ENCODE data around the gene RELA. TPM values are rescaled to one million over a fixed set of nuclear protein-coding genes. Genes with fewer than 3 reads are reported as not detected.

The RELA gene
- total RNA-seq, 1 experiment from 2014 or later, result 83.0 TPM

GRCh38 chr11:65672180-65672860 lies 9.6 kb upstream of the RELA start:
- Mint-ChIP-seq H3K9me3 (ENCODE audit: unreplicated experiment) (no peaks in the 10 kb centered on the region), H3K4me3 (ENCODE audit: unreplicated experiment) (no peak overlapping the region), H3K27ac (ENCODE audit: low read depth, unreplicated experiment) (no peak overlapping the region), H3K27me3 (ENCODE audit: insufficient read depth, unreplicated experiment) (no peaks in the 10 kb centered on the region), H3K36me3 (ENCODE audit: insufficient read depth, unreplicated experiment) (no peaks in the 10 kb centered on the region), H3K4me1 (ENCODE audit: insufficient read depth, unreplicated experiment) (no peaks in the 10 kb centered on the region)
- DNase-seq (ENCODE audit: unreplicated experiment), result no peak
- no TSS peak for BruUV-seq (replicated peaks)
- ChIA-PET POLR2A (interaction anchor here (0.8 to 1.0 kb wide), 2 partner anchors 9 to 261 kb away, joined by 3 to 5 read pairs; partner anchors contain the start of gene RELA), CTCF (interaction anchor here (0.7 kb wide), 1 partner anchor 1449 kb away, joined by 3 read pairs; no protein-coding TSS in a partner anchor)
- intact Hi-C loops (cut with micrococcal nuclease), result no loop called here
- TF ChIP-seq CTCF (IDR thresholded peaks at IDR 0.05; ENCODE audit: unreplicated experiment), result no peak

- Mint-ChIP-seq H3K9me3 (ENCODE audit: unreplicated experiment) (no peaks in the 10 kb centered on the region), H3K36me3 (ENCODE audit: insufficient read depth, unreplicated experiment) (peaks cover 29% of the 10 kb centered on the region), H3K4me3 (ENCODE audit: unreplicated experiment) (peak overlapping the region; percentile 74), H3K4me1 (ENCODE audit: insufficient read depth, unreplicated experiment) (peaks cover 12% of the 10 kb centered on the region), H3K27me3 (ENCODE audit: insufficient read depth, unreplicated experiment) (no peaks in the 10 kb centered on the region), H3K27ac (ENCODE audit: low read depth, unreplicated experiment) (peak overlapping the region; percentile 73)
- intact Hi-C loops (cut with micrococcal nuclease), result loop anchor here (5.0 kb wide), 1 partner anchor 254 kb away; the partner anchor contains the start of genes C11orf68 and DRAP1
- no peak for TF ChIP-seq CTCF (IDR thresholded peaks at IDR 0.05; ENCODE audit: unreplicated experiment)
- BruUV-seq (replicated peaks), result TSS peak; percentile 93
- ChIA-PET CTCF (interaction anchor here (0.5 to 1.1 kb wide), 8 partner anchors 10 to 1681 kb away, joined by 3 read pairs; no protein-coding TSS in a partner anchor), POLR2A (interaction anchor here (0.8 to 3.6 kb wide), 20 partner anchors 7 to 256 kb away, joined by 3 to 71 read pairs (median 8); partner anchors contain the start of genes CCDC85B, CFL1, FAM89B and FIBP)
- DNase-seq (ENCODE audit: unreplicated experiment), result peak; percentile 50
Measured at GRCh38 chr11:65663639-65664200, 1.0 kb upstream of the RELA start.

GRCh38 chr11:65662247-65662798 lies 393 bp downstream of the RELA start:
- TSS peak; percentile 54 for BruUV-seq (replicated peaks)
- peak overlapping the region; percentile 74 for H3K4me3 Mint-ChIP-seq (ENCODE audit: unreplicated experiment)
- DNase-seq (ENCODE audit: unreplicated experiment), result no peak
- H3K36me3 Mint-ChIP-seq (ENCODE audit: insufficient read depth, unreplicated experiment), result peaks cover 42% of the 10 kb centered on the region
- H3K4me1 Mint-ChIP-seq (ENCODE audit: insufficient read depth, unreplicated experiment), result peaks cover 12% of the 10 kb centered on the region
- no peak for TF ChIP-seq CTCF (IDR thresholded peaks at IDR 0.05; ENCODE audit: unreplicated experiment)
- POLR2A ChIA-PET, result interaction anchor here (0.5 to 3.6 kb wide), 42 partner anchors 9 to 915 kb away, joined by 3 to 71 read pairs (median 4); partner anchors contain the start of genes BANF1, CCDC85B, CFL1 and DPF2
- CTCF ChIA-PET, result interaction anchor here (0.5 to 1.2 kb wide), 3 partner anchors 9 to 308 kb away, joined by 3 to 5 read pairs (median 3); partner anchors contain the start of gene KAT5
- H3K9me3 Mint-ChIP-seq (ENCODE audit: unreplicated experiment), result no peaks in the 10 kb centered on the region
- intact Hi-C loops (cut with micrococcal nuclease), result loop anchor here (5.0 kb wide), 1 partner anchor 255 kb away; the partner anchor contains the start of genes C11orf68 and DRAP1
- peak overlapping the region; percentile 73 for H3K27ac Mint-ChIP-seq (ENCODE audit: low read depth, unreplicated experiment)
- no peaks in the 10 kb centered on the region for H3K27me3 Mint-ChIP-seq (ENCODE audit: insufficient read depth, unreplicated experiment)

Data from MCF 10A (cell line).